Effector memory CD4-positive, alpha-beta T cell (primary cell): ENCODE measurements around the gene PDE4D.
A peak's percentile ranks its signal among the peaks of the same experiment; 100 is the strongest.

Experiments used
- DNase-seq, 3 donors: peaks; one replicate each; pipeline ENCODE4 v3.0.0-alpha.2; 2020
- H3K27ac ChIP-seq: 2 replicates; pipeline ENCODE4 v1.7.0; 2013; ENCODE audit warnings: mild to moderate bottlenecking, low read length, moderate library complexity; ENCODE audit not compliant: insufficient read depth, poor library complexity, severe bottlenecking
- H3K27me3 ChIP-seq: replicated peaks from 2 replicates; pipeline ENCODE4 v1.7.0; 2013; ENCODE audit warnings: mild to moderate bottlenecking, low read length; ENCODE audit not compliant: insufficient read depth, control insufficient read depth, poor library complexity, severe bottlenecking
- H3K36me3 ChIP-seq: 2 replicates; pipeline ENCODE4 v1.7.0; 2013; ENCODE audit warnings: mild to moderate bottlenecking, low read length, moderate library complexity; ENCODE audit not compliant: control insufficient read depth, insufficient read depth
- H3K4me1 ChIP-seq: 2 replicates; pipeline ENCODE4 v1.7.0; 2013; ENCODE audit warnings: low read length, mild to moderate bottlenecking; ENCODE audit not compliant: control insufficient read depth, insufficient read depth, poor library complexity, severe bottlenecking
- H3K4me3 ChIP-seq: 2 replicates; pipeline ENCODE4 v1.7.0; 2013; ENCODE audit warnings: low read length, low read depth, mild to moderate bottlenecking; ENCODE audit not compliant: insufficient read depth, poor library complexity, severe bottlenecking
- H3K9me3 ChIP-seq: 2 replicates; pipeline ENCODE4 v1.7.0; 2013; ENCODE audit warnings: mild to moderate bottlenecking, low read length, moderate library complexity; ENCODE audit not compliant: control insufficient read depth

Gene PDE4D

DNA sequence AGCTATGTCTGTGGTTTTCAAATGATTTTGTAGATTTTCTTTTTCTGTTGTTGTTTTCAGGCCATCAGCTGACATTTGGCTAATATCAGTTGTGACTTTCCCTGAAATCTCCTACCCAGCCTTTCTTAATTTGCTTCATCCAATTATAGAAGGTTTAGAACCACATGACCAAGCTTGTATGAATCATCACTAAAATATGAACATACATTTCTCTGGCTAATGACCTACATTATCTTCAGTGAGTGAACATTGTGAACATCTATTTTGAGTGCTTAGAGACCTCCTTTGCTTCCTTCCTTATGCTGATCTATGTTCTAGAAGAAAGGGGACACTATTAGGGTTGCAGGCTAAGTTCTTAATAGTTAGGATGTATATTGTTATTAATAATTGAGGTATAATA, 778.2 kb downstream of the PDE4D start:
- no peak overlapping the region for H3K27ac ChIP-seq
- H3K4me3 ChIP-seq, result no peak overlapping the region
- no peaks in the 10 kb centered on the region for H3K9me3 ChIP-seq
- no peaks in the 10 kb centered on the region for H3K27me3 ChIP-seq
- H3K36me3 ChIP-seq, result no peaks in the 10 kb centered on the region
- no peaks in the 10 kb centered on the region for H3K4me1 ChIP-seq
- no peak for DNase-seq

DNA sequence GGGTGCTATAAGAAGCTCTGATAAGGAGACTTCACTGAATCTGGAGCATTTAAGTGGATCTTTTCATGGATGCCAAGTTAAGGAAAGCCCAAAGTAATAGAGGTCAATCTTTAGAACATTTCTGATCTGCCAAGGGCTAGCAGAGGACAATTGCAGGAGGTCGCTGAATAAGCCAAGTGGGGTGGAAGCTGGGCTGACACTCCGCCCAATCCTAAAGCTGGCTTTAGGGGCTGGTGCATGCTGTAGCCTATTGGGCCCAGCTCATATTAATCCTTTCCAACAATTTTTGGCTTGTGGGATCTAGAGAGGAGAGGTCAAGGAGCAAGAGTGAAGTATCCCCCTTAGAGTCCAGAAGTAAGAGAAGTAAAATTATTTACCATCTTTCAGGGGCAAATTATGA, 784.1 kb downstream of the PDE4D start:
- DNase-seq, result no peak
- Histone ChIP-seq H3K9me3 (no peaks in the 10 kb centered on the region), H3K4me1 (peaks cover 8% of the 10 kb centered on the region), H3K36me3 (no peaks in the 10 kb centered on the region), H3K4me3 (no peak overlapping the region), H3K27ac (no peak overlapping the region), H3K27me3 (no peaks in the 10 kb centered on the region)

DNA sequence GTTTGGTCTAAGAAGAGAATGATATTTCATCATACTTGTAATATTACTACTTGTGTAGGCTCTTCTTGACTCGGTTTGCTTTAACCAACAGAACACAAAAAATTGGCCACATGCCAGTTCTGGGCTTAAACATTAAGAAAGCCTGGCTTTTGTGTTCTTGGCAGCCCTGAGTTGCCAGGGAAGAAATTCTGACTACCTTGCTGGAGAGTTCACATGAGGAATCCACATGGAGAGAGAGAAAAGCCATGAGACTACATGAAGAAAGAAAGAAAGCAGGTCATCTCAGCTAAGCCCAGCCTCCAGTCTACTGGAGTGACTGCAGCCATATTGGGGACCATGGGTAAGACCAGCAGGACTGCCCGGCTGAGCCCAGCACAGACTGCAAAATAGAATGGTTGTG, 785.8 kb downstream of the PDE4D start:
- H3K27ac ChIP-seq, result no peak overlapping the region
- H3K36me3 ChIP-seq, result no peaks in the 10 kb centered on the region
- no peak for DNase-seq
- H3K4me1 ChIP-seq, result peaks cover 9% of the 10 kb centered on the region
- H3K9me3 ChIP-seq, result no peaks in the 10 kb centered on the region
- H3K4me3 ChIP-seq, result no peak overlapping the region
- H3K27me3 ChIP-seq, result no peaks in the 10 kb centered on the region

DNA sequence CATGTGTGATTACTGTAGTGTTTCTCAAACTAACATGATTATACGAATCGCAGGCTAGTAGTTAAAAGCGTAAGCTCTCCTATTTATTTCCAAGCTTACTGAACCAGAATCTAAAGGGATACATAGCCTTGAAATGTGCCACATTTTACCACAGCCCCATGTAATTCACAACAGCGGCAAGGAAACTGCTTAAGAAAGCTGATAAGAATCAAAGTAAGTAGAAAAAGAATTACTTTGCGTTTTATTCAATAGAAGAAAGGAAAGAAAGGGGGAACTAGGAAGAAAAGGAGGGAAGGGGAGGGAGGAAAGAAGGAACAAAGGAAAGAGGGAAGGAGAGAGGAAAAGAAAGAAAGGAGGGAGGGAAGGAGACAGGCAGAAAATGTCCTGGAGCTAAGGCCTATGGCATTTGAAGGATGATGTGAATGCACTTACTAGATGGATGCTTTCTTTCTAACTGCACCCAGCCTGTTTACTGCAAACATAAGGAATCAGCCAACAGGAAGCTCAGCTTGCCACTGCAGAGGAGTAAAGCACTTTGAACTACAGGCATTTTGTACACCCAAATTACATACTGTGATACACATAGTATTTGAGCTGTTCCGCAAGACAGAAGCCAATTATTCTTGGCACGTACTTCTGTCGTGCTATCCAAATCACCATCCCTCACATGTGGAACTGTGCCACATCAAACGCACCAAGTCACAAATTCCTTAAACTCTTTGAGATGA, 789.0 kb downstream of the PDE4D start:
- Histone ChIP-seq H3K27ac (no peak overlapping the region), H3K4me1 (peaks cover 9% of the 10 kb centered on the region)

DNA sequence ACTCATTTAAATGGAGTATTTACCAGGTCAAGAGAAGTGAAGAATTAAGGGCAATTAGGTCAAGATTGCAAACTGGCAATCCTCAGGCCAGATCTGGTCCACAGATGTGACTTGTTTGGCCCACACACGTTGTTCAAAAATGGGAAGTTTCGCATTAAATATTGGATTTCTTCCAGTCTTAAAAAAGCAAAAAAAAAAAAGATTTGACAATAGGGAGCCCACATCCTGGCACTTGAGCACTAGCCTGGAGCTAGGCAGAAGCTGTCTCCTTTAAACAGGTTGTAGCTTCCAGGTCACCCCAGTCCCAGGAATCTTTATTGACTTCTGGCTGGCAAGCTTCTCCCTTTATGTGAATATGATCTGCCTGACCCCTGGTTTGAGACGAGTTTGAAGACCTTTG, 790.2 kb downstream of the PDE4D start:
- no peak for DNase-seq

More for the DNA sequence above, 789.0 kb downstream of the PDE4D start:
- H3K36me3 ChIP-seq, result no peaks in the 10 kb centered on the region
- H3K4me3 ChIP-seq, result no peak overlapping the region
- H3K9me3 ChIP-seq, result no peaks in the 10 kb centered on the region
- no peak for DNase-seq
- no peaks in the 10 kb centered on the region for H3K27me3 ChIP-seq

DNA sequence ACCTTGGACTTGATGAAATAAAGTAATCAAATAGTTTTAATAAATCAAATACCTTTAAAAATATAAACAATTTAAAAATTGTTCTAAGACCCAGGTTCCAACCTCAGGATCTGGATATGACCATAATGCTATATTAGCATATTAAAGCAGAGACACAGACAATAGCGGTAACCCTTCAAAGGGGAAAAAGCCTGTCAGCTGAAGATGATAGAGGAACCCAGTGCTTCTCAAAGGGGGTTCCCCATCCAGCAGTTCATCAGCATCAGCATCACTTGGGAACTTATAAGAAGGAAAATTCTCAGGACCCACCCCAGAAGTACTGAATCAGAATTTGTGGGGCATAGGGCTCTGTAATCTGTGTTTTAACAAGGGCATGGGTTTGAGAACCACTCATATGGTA, 791.1 kb downstream of the PDE4D start:
- Histone ChIP-seq H3K4me3 (no peak overlapping the region), H3K27me3 (no peaks in the 10 kb centered on the region), H3K36me3 (no peaks in the 10 kb centered on the region), H3K9me3 (no peaks in the 10 kb centered on the region), H3K4me1 (peaks cover 11% of the 10 kb centered on the region), H3K27ac (no peak overlapping the region)
- DNase-seq, result no peak

More for the DNA sequence above, 790.2 kb downstream of the PDE4D start:
- Histone ChIP-seq H3K27ac (no peak overlapping the region), H3K27me3 (no peaks in the 10 kb centered on the region), H3K36me3 (no peaks in the 10 kb centered on the region), H3K4me3 (no peak overlapping the region), H3K4me1 (peaks cover 11% of the 10 kb centered on the region), H3K9me3 (no peaks in the 10 kb centered on the region)

- H3K9me3 ChIP-seq, result no peaks in the 10 kb centered on the region
- no peak for DNase-seq
- H3K27ac ChIP-seq, result no peak overlapping the region
- H3K27me3 ChIP-seq, result no peaks in the 10 kb centered on the region
- H3K4me1 ChIP-seq, result peaks cover 10% of the 10 kb centered on the region
- no peaks in the 10 kb centered on the region for H3K36me3 ChIP-seq
- H3K4me3 ChIP-seq, result no peak overlapping the region
Observed at GRCh38 chr5:59100875-59101274, 792.7 kb downstream of the PDE4D start.

GRCh38 chr5:59099995-59100345, 793.6 kb downstream of the PDE4D start:
- Histone ChIP-seq H3K9me3 (no peaks in the 10 kb centered on the region), H3K36me3 (no peaks in the 10 kb centered on the region), H3K4me3 (no peak overlapping the region), H3K27me3 (no peaks in the 10 kb centered on the region), H3K4me1 (peaks cover 7% of the 10 kb centered on the region), H3K27ac (peak overlapping the region; percentile 4)
- no peak for DNase-seq

- peaks cover 4% of the 10 kb centered on the region for H3K4me1 ChIP-seq
- peak overlapping the region; percentile 53 for H3K27ac ChIP-seq
- DNase-seq, result peak; percentile 20 to 34 (median 25)
- H3K9me3 ChIP-seq, result no peaks in the 10 kb centered on the region
- H3K27me3 ChIP-seq, result no peaks in the 10 kb centered on the region
- H3K36me3 ChIP-seq, result no peaks in the 10 kb centered on the region
- no peak overlapping the region for H3K4me3 ChIP-seq
Observed at GRCh38 chr5:59099270-59099994, 794.1 kb downstream of the PDE4D start.

DNA sequence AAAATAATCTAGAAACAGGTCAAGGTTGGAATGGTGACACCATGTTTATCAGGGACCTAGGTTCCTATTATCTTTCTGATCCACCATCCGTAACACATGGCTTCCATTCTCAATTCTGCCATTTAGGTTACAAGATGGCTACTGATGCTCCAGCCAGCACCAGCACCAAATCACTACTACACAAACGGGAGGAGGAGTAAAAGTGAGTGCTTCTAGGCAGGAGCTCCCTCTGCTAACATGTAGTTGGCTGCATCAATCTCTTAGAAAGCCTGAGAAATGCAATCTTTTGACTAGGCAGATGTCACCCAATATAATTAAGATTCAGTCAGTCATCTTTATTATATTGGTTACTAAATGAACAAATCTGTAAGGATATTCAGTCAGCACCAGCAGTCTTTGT, 794.8 kb downstream of the PDE4D start:
- no peak for DNase-seq
- peak overlapping the region; percentile 33 for H3K27ac ChIP-seq
- H3K36me3 ChIP-seq, result no peaks in the 10 kb centered on the region
- peaks cover 2% of the 10 kb centered on the region for H3K4me1 ChIP-seq
- H3K27me3 ChIP-seq, result no peaks in the 10 kb centered on the region
- H3K4me3 ChIP-seq, result no peak overlapping the region
- no peaks in the 10 kb centered on the region for H3K9me3 ChIP-seq
